GM10248 (cell line): Measurements from ENCODE around the gene GRID1.

Experiments used
- CTCF ChIA-PET: fragments of 300-600 bp; sonication (Branson Sonifier 250); formaldehyde crosslinking; extraction: SDS; loops from one replicate; lab custom pipeline; 2021; ENCODE audit warnings: antibody characterized with exemption; lab: Yijun Ruan, JAX
- POLR2A ChIA-PET: fragments of 350-650 bp; sonication (Branson Sonifier 250); formaldehyde crosslinking; extraction: SDS; loops from one replicate; lab custom pipeline; 2020; ENCODE audit warnings: antibody characterized with exemption; lab: Yijun Ruan, JAX
- DNase-seq: peaks from one replicate; pipeline ENCODE4 v3.0.0; 2012; ENCODE audit errors: extremely low spot score
- TF ChIP-seq, protein P1 (sequence below): IDR thresholded peaks from 2 replicates; pipeline ENCODE4 v1.5.1; 2012; ENCODE audit warnings: mild to moderate bottlenecking, low read depth; ENCODE audit errors: extremely low read depth, missing control alignments, control extremely low read depth

GRID1 gene

DNA sequence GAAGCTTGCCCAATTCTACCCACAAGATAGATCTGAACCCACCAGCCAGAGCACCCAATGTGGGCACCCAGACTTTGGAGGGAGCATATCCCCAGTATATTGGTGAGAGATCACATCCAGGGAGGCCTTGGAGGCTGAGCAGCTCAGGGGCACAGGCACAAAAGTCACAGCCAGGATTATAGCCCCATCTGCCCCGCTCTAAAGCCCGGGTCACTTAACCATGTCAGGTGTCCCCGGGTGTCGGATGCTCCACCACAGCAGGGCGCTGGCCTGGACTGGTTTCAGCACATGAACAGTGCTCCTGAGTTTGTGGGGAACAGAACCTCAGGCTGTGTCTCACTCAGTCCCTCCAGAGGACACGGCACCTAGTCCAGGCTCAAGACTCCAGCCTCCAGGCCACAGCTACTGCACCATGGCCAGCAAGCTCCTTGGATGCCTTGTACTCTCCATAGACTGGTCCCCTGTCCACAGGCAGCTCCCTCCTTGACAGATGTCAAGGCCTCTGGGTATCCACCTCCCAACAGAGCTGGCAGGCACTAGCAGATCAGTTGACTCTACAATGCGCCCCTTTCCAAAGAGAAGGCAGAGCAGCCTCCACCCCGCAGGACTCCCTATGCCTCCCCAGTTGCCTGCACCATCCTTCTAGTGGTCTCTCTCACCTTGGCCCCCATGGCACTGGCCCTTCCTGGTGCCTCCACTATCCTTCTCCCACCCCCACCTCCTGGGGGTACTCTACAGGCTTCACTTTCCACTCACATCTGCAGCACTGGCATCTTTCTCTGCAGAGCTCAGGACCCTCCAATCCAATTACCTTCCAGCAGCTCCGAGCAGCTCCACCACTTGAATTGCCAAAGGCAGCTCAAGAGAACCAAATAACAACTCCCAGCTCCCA, 306.0 kb downstream of the GRID1 start:
- DNase-seq, result no peak
- POLR2A ChIA-PET, result no interaction called here
- TF ChIP-seq, protein P1, sequence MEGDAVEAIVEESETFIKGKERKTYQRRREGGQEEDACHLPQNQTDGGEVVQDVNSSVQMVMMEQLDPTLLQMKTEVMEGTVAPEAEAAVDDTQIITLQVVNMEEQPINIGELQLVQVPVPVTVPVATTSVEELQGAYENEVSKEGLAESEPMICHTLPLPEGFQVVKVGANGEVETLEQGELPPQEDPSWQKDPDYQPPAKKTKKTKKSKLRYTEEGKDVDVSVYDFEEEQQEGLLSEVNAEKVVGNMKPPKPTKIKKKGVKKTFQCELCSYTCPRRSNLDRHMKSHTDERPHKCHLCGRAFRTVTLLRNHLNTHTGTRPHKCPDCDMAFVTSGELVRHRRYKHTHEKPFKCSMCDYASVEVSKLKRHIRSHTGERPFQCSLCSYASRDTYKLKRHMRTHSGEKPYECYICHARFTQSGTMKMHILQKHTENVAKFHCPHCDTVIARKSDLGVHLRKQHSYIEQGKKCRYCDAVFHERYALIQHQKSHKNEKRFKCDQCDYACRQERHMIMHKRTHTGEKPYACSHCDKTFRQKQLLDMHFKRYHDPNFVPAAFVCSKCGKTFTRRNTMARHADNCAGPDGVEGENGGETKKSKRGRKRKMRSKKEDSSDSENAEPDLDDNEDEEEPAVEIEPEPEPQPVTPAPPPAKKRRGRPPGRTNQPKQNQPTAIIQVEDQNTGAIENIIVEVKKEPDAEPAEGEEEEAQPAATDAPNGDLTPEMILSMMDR, result no peak
- CTCF ChIA-PET, result interaction anchor here (0.6 to 0.8 kb wide), 2 partner anchors 9 to 10 kb away, joined by 3 read pairs; no protein-coding TSS in a partner anchor

DNA sequence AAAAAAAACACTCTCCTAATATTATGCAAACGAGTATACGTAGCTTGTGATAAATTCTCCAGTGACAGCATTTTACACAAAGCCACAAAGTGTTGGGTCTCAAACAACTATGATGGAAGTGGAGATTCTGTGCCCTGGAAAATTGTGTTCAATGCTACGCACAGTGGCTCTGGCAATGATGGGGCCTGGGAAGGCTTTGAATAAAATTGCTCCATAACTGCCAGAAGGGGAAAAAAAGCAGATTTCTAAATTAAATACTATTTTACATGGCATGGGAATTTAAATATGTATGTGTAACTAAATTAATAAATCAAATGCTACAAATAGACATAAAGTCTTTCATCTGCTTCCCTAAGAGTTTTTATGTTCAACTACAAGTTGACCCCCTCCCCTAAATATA, 306.7 kb downstream of the GRID1 start:
- ChIA-PET CTCF (no interaction called here), POLR2A (no interaction called here)
- TF ChIP-seq, protein P1, result no peak

DNA sequence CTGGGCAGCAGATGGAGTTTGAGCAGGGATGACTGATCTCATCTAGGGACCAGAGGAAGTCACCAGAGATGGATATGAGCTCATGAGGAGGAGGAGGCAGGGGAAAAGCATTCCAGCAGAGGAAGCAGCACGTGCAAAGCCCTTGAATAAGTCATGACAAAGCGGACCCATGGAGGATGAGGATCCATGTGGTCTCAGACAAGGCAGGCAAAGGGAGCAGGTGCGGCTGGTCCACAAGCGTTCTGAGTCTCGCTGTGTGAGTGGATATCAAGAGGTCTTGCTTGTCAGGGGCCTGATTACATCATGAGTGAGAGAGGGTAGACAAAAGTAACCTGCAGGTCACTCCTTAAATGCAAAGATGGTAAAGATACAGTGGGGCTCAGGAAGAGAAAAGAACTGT, 307.6 kb downstream of the GRID1 start:
- POLR2A ChIA-PET, result no interaction called here
- TF ChIP-seq, protein P1, result no peak
- no peak for DNase-seq
- CTCF ChIA-PET, result no interaction called here

More for the DNA sequence above, 306.7 kb downstream of the GRID1 start:
- DNase-seq, result no peak

DNA sequence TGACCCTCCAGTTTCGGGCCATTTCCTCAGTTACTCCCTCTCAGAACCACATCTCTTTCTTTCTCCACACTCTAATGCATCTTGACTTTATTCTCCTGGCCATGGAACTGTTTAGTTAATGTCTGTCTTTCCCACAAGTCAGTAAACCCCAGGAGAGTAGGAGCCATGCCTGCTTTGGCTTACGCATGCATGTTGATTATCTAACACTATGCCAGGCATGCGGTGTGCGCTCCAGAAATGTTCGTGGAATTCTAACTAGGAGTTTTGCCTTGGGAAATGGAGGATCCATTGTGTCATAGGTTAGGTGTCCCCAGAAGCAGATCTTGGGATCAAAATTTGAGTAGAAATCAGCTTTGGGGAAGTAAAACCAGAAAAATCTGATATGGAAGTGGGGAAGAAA, 308.9 kb downstream of the GRID1 start:
- TF ChIP-seq, protein P1, result no peak
- no peak for DNase-seq
- CTCF ChIA-PET, result interaction anchor here (1.0 kb wide), 1 partner anchor 12 kb away, joined by 3 read pairs; no protein-coding TSS in a partner anchor
- POLR2A ChIA-PET, result no interaction called here

DNA sequence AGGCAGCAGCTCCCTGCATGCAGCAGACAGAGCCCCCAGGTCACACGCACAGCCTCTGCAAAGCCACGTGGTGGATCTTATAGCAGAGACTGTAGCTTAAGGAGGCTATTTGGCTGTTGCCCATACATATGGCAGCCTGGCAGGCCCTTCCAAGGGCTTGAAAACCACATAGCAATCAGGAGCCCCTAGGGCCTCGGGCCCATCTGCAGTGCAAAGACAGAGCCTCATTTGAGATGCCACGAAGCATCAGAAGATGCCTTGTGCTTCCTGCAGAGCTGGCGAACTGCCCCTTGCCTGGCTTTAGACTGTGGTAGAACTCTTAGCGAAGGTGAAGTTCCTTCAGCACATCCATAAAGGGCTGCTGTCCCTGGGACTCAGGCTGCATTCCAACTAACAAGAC, 309.9 kb downstream of the GRID1 start:
- DNase-seq, result no peak
- POLR2A ChIA-PET, result no interaction called here

DNA sequence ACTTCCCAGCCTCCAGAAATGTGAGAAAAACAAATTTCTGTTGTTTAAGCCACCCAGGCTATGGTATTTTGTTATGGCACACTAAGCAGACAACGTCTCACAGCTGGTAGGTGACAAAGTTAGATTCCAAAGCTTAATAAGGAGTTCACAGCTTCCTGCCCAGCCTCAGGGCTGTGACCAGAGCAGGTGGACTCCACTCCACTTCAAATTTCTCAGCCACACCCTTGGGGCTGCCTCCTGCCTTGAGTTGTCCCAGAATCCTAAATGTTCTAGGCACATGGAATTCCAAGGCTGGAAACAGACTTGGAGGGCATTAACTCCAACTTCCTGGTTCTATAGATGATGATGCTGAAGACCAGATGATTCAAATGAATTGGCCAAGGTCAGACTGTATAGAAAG, 310.7 kb downstream of the GRID1 start:
- TF ChIP-seq, protein P1, result no peak
- POLR2A ChIA-PET, result no interaction called here
- no peak for DNase-seq
- CTCF ChIA-PET, result no interaction called here

More for the DNA sequence above, 309.9 kb downstream of the GRID1 start:
- CTCF ChIA-PET, result no interaction called here
- TF ChIP-seq, protein P1, result no peak
